Measurements from ENCODE around the gene IGHMBP2.
"Not testable (repeated sequence)": the region's sequence is repeated elsewhere in the genome, so short reads cannot be mapped to it uniquely, and the experiment has no call there.

Gene IGHMBP2

DNA sequence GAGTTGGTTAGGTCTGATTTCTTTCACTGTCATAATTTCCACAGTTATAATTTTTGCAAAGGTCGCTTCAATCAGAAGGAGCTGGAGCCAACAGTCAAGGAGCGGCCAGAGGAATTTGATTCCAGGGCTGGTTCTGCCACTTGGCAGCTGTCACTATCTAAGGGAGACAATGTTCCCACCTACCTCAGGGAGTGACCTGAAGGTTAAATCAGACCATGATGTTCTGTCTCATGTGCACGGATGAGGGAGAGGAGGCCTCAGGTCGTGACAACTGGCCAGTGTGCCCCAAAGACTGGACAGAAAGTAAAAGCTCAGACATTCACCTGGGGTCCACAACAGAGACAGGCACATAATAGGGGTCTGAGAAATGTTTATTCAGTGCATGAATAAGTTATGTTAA lies 69.5 kb downstream of the IGHMBP2 start:
- TF ChIP-seq, protein P1, sequence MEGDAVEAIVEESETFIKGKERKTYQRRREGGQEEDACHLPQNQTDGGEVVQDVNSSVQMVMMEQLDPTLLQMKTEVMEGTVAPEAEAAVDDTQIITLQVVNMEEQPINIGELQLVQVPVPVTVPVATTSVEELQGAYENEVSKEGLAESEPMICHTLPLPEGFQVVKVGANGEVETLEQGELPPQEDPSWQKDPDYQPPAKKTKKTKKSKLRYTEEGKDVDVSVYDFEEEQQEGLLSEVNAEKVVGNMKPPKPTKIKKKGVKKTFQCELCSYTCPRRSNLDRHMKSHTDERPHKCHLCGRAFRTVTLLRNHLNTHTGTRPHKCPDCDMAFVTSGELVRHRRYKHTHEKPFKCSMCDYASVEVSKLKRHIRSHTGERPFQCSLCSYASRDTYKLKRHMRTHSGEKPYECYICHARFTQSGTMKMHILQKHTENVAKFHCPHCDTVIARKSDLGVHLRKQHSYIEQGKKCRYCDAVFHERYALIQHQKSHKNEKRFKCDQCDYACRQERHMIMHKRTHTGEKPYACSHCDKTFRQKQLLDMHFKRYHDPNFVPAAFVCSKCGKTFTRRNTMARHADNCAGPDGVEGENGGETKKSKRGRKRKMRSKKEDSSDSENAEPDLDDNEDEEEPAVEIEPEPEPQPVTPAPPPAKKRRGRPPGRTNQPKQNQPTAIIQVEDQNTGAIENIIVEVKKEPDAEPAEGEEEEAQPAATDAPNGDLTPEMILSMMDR (IDR thresholded peaks at IDR 0.05; ENCODE audit: low read depth, low read length) = no peak
- no peak overlapping the region for H3K4me3 ChIP-seq (ENCODE audit: low read depth, low read length)
- in situ Hi-C loops (cut with HindIII; ENCODE audit: low sequenced_read_pairs) = no loop called here
- DNase-seq (ENCODE audit: low read depth, low spot score) = no peak

DNA sequence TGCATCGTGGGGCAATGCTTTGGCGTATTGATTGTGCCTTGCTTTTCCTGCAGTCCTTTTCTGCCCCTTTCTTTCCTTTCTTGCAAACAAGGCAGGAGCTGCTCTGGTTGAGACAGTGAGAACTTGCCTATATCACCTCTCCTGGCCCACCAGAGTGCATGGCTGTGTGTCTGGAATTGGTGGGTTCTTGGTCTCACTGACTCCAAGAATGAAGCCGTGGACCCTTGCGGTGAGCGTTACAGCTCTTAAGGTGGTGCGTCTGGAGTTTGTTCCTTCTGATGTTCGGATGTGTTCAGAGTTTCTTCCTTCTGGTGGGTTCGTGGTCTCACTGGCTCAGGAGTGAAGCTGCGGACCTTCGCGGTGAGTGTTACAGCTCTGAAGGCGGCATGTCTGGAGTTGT lies 70.0 kb downstream of the IGHMBP2 start:
- in situ Hi-C loops (cut with HindIII; ENCODE audit: low sequenced_read_pairs); H3K4me3 ChIP-seq (ENCODE audit: low read depth, low read length); DNase-seq (ENCODE audit: low read depth, low spot score): not testable (repeated sequence)

DNA sequence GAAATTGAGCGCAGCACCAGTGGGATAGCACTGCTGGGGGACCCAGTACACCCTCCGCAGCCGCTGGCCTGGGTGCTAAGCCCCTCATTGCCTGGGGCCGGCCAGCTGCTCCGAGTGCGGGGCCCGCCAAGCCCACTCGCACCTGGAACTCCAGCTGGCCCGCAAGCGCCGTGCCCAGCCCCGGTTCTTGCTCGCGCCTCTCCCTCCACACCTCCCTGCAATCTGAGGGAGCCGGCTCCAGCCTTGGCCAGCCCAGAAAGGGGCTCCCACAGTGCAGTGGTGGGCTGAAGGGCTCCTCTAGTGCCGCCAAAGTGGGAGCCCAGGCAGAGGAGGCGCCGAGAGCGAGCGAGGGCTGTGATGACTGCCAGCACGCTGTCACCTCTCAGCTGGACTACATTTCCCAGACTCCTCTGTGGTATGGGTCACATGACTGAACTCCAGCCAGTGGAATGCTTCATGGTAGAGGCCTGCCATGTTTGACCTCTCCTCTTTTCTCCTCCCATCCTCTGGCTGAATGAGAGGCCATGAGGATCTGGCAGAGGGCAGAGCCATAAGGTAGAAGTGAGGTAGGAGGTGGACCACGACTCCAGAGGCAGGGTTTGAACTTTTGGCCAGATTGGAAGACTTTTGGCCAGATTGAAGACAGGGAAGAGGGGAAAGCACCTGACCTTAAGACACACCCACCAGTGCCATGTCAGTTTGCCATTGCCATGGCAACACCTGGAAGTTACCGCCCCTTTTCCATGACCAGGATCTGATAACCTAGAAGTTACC lies 70.9 kb downstream of the IGHMBP2 start:
- H3K4me3 ChIP-seq (ENCODE audit: low read depth, low read length) = no peak overlapping the region
- TF ChIP-seq, protein P1 (IDR thresholded peaks at IDR 0.05; ENCODE audit: low read depth, low read length) = no peak
- in situ Hi-C loops (cut with HindIII; ENCODE audit: low sequenced_read_pairs) = no loop called here
- DNase-seq (ENCODE audit: low read depth, low spot score) = no peak

GRCh38 chr11:68976095-68976494 lies 72.4 kb downstream of the IGHMBP2 start:
- H3K4me3 ChIP-seq (ENCODE audit: low read depth, low read length) = no peak overlapping the region
- DNase-seq (ENCODE audit: low read depth, low spot score) = no peak
- in situ Hi-C loops (cut with HindIII; ENCODE audit: low sequenced_read_pairs) = no loop called here
- TF ChIP-seq, protein P1 (IDR thresholded peaks at IDR 0.05; ENCODE audit: low read depth, low read length) = no peak

DNA sequence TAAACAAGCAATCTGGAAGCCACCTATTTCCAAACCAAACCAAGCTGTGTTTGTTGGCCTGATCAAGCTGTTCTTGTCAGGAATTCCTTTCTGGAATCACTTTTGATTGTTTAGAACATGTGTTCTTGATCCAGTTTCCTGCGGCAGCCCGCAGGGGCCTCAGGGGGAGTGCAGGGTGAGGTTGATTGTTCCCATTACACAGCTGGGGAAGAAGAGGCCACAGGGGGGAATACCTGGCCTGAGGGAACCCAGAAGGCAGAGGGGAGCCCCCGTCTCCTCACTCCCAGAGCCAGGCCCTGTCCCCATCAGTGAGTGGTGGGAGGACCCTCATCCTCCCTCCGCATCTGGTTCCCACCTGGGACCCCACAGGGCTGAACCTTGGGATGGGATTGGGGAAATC lies 72.9 kb downstream of the IGHMBP2 start:
- no peak overlapping the region for H3K4me3 ChIP-seq (ENCODE audit: low read depth, low read length)
- TF ChIP-seq, protein P1 (IDR thresholded peaks at IDR 0.05; ENCODE audit: low read depth, low read length) = no peak
- DNase-seq (ENCODE audit: low read depth, low spot score) = no peak
- in situ Hi-C loops (cut with HindIII; ENCODE audit: low sequenced_read_pairs) = no loop called here

- H3K4me3 ChIP-seq (ENCODE audit: low read depth, low read length) = no peak overlapping the region
- no peak for DNase-seq (ENCODE audit: low read depth, low spot score)
- TF ChIP-seq, protein P1 (IDR thresholded peaks at IDR 0.05; ENCODE audit: low read depth, low read length) = no peak
- in situ Hi-C loops (cut with HindIII; ENCODE audit: low sequenced_read_pairs) = no loop called here
These were observed 74.3 kb downstream of the IGHMBP2 start for GRCh38 chr11:68977781-68978625.

GRCh38 chr11:68978626-68978930 lies 74.9 kb downstream of the IGHMBP2 start:
- in situ Hi-C loops (cut with HindIII; ENCODE audit: low sequenced_read_pairs) = no loop called here
- H3K4me3 ChIP-seq (ENCODE audit: low read depth, low read length) = no peak overlapping the region
- no peak for DNase-seq (ENCODE audit: low read depth, low spot score)
- TF ChIP-seq, protein P1 (IDR thresholded peaks at IDR 0.05; ENCODE audit: low read depth, low read length) = no peak

All from astrocyte of the spinal cord (primary cell).